H9 (cell line): ENCODE measurements around the gene MEI4. TPM values are rescaled to one million over a fixed set of nuclear protein-coding genes. Genes with fewer than 3 reads are reported as not detected.

Experiments used
- DNase-seq: peaks from one replicate; pipeline ENCODE4 v3.0.0-alpha.2; 2017
- H2AFZ ChIP-seq: one replicate; pipeline ENCODE4 v1.6.1; 2013; ENCODE audit warnings: mild to moderate bottlenecking, low read length, control low read depth, moderate library complexity
- H2AK5ac ChIP-seq: 2 replicates; pipeline ENCODE4 v1.6.1; 2013; ENCODE audit warnings: low read length, control low read depth, mixed read lengths; ENCODE audit not compliant: insufficient read length
- H2BK120ac ChIP-seq: one replicate; pipeline ENCODE4 v1.6.1; 2013; ENCODE audit warnings: low read depth, mild to moderate bottlenecking, low read length, control low read depth, inconsistent platforms; ENCODE audit not compliant: poor library complexity, severe bottlenecking
- H2BK12ac ChIP-seq: 2 replicates; pipeline ENCODE4 v1.6.1; 2013; ENCODE audit warnings: low read length, control low read depth, mixed read lengths, low read depth; ENCODE audit not compliant: insufficient read length
- H2BK15ac ChIP-seq: 2 replicates; pipeline ENCODE4 v1.6.1; 2013; ENCODE audit warnings: low read depth, low read length, control low read depth
- H2BK20ac ChIP-seq: one replicate; pipeline ENCODE4 v1.6.1; 2013; ENCODE audit warnings: low read depth, mild to moderate bottlenecking, low read length, control low read depth, inconsistent platforms; ENCODE audit not compliant: poor library complexity, severe bottlenecking
- H2BK5ac ChIP-seq: 2 replicates; pipeline ENCODE4 v1.6.1; 2013; ENCODE audit warnings: low read length, control low read depth, mixed read lengths; ENCODE audit not compliant: insufficient read length
- H3K14ac ChIP-seq: 2 replicates; pipeline ENCODE4 v1.6.1; 2013; ENCODE audit warnings: low read length, control low read depth; ENCODE audit not compliant: insufficient read depth
- H3K18ac ChIP-seq: 2 replicates; pipeline ENCODE4 v1.6.1; 2013; ENCODE audit warnings: low read depth, mild to moderate bottlenecking, mixed read lengths, low read length, control low read depth; ENCODE audit not compliant: insufficient read length
- H3K23ac ChIP-seq: 2 replicates; pipeline ENCODE4 v1.6.1; 2013; ENCODE audit warnings: low read length, control low read depth, mixed read lengths, low read depth; ENCODE audit not compliant: insufficient read length
- H3K23me2 ChIP-seq: 2 replicates; pipeline ENCODE4 v1.6.1; 2013; ENCODE audit warnings: low read depth, mild to moderate bottlenecking, mixed read lengths, low read length, control low read depth; ENCODE audit not compliant: insufficient read length, poor library complexity, severe bottlenecking
- H3K27ac ChIP-seq: 2 replicates; pipeline ENCODE4 v1.5.1; 2013; ENCODE audit warnings: low read length, control low read depth, mixed read lengths, low read depth; ENCODE audit not compliant: insufficient read length
- H3K27me3 ChIP-seq: 2 replicates; pipeline ENCODE4 v1.6.1; 2013; ENCODE audit warnings: low read length, control low read depth, inconsistent platforms; ENCODE audit not compliant: insufficient read depth
- H3K4ac ChIP-seq: 2 replicates; pipeline ENCODE4 v1.6.1; 2013; ENCODE audit warnings: low read depth, mild to moderate bottlenecking, control low read depth, inconsistent platforms, low read length, moderate library complexity
- H3K4me1 ChIP-seq: 2 replicates; pipeline ENCODE4 v1.6.1; 2013; ENCODE audit warnings: low read length, control low read depth, inconsistent platforms; ENCODE audit not compliant: insufficient read depth
- H3K4me2 ChIP-seq: 2 replicates; pipeline ENCODE4 v1.6.1; 2013; ENCODE audit warnings: low read length, control low read depth, mixed read lengths; ENCODE audit not compliant: insufficient read length, insufficient read depth
- H3K56ac ChIP-seq: 2 replicates; pipeline ENCODE4 v1.6.1; 2013; ENCODE audit warnings: low read depth, mild to moderate bottlenecking, mixed read lengths, low read length, control low read depth; ENCODE audit not compliant: insufficient read length
- H3K79me1 ChIP-seq: 2 replicates; pipeline ENCODE4 v1.6.1; 2013; ENCODE audit warnings: low read depth, mild to moderate bottlenecking, moderate library complexity, low read length, control low read depth, inconsistent platforms; ENCODE audit not compliant: insufficient read depth, poor library complexity, severe bottlenecking
- H3K79me2 ChIP-seq: 2 replicates; pipeline ENCODE4 v1.6.1; 2013; ENCODE audit warnings: low read length, control low read depth, inconsistent platforms; ENCODE audit not compliant: insufficient read depth
- H3K9ac ChIP-seq: 2 replicates; pipeline ENCODE4 v1.6.1; 2013; ENCODE audit warnings: low read length, control low read depth, mixed read lengths; ENCODE audit not compliant: insufficient read length; ENCODE audit errors: extremely low read depth
- H3K9me3 ChIP-seq: one replicate; pipeline ENCODE4 v1.6.1; 2013; ENCODE audit warnings: low read depth, low read length, inconsistent platforms; ENCODE audit not compliant: control insufficient read depth
- H3T11ph ChIP-seq: one replicate; pipeline ENCODE4 v1.6.1; 2013; ENCODE audit warnings: mild to moderate bottlenecking, low read length, control low read depth, inconsistent platforms
- H4K20me1 ChIP-seq: one replicate; pipeline ENCODE4 v1.6.1; 2013; ENCODE audit not compliant: control insufficient read depth, insufficient read length, insufficient read depth
- H4K5ac ChIP-seq: 2 replicates; pipeline ENCODE4 v1.6.1; 2013; ENCODE audit warnings: low read depth, mild to moderate bottlenecking, mixed read lengths, low read length, control low read depth; ENCODE audit not compliant: insufficient read length
- H4K8ac ChIP-seq: replicated peaks from 2 replicates; pipeline ENCODE4 v1.6.1; 2013; ENCODE audit warnings: low read length, control low read depth, mixed read lengths, low read depth; ENCODE audit not compliant: insufficient read length
- H4K91ac ChIP-seq: 2 replicates; pipeline ENCODE4 v1.6.1; 2013; ENCODE audit warnings: low read depth, mild to moderate bottlenecking, moderate library complexity, mixed read lengths, low read length, control low read depth; ENCODE audit not compliant: insufficient read length
- H3K27ac Mint-ChIP-seq, 3 experiments: 2 replicates in 2 of 3; 3 replicates in 1 of 3; pipeline ENCODE4 v1.8.0; 2020 to 2021; ENCODE audit warnings: mixed read lengths in 3 of 3, mild to moderate bottlenecking in 1 of 3, moderate library complexity in 1 of 3
- H3K27me3 Mint-ChIP-seq: 2 replicates; pipeline ENCODE4 v1.8.0; 2021; ENCODE audit warnings: low read depth, mild to moderate bottlenecking, moderate library complexity, mixed read lengths
- H3K36me3 Mint-ChIP-seq, 3 experiments: 2 replicates in 2 of 3; 3 replicates in 1 of 3; pipeline ENCODE4 v1.8.0; 2020 to 2021; ENCODE audit warnings: low read depth in 3 of 3, mixed read lengths in 3 of 3; ENCODE audit not compliant: insufficient read depth in 1 of 3
- H3K4me1 Mint-ChIP-seq, 2 experiments: 2 replicates each; pipeline ENCODE4 v1.8.0; 2020; ENCODE audit warnings: mixed read lengths in 2 of 2
- H3K4me3 Mint-ChIP-seq, 2 experiments: 2 replicates in 1 of 2; 3 replicates in 1 of 2; pipeline ENCODE4 v1.8.0; 2020 to 2021; ENCODE audit warnings: mild to moderate bottlenecking in 2 of 2, mixed read lengths in 2 of 2, moderate library complexity in 1 of 2
- H3K9me3 Mint-ChIP-seq, 2 experiments: 2 replicates in 1 of 2; 3 replicates in 1 of 2; pipeline ENCODE4 v1.8.0; 2020; ENCODE audit warnings: mild to moderate bottlenecking in 2 of 2, mixed read lengths in 2 of 2, moderate library complexity in 1 of 2
- CTCF ChIP-seq: fragments of 200-600 bp; sonication (generic); conservative IDR thresholded peaks from 3 replicates; pipeline ENCODE4 v1.8.0; 2021; ENCODE audit warnings: antibody characterized with exemption, mild to moderate bottlenecking
- WGBS: extraction: QIAGEN DNeasy Blood & Tissue Kit; methylation state at CpG from one replicate; pipeline ENCODE4 v1.1.7; 2013; ENCODE audit warnings: missing lambda C conversion rate, low lambda C conversion rate, mixed read lengths; ENCODE audit not compliant: insufficient read length; ENCODE audit errors: extremely low coverage; 5-methylcytosine and 5-hydroxymethylcytosine counted together
- total RNA-seq: library from RNA; stranded (reverse); gene quantifications from 2 replicates; pipeline ENCODE4 v1.2.1, GENCODE V29; 2021

MEI4 gene
- total RNA-seq, 1 experiment from 2014 or later, result 0.55 TPM

GRCh38 chr6:77678048-77678447 is 25.2 kb downstream of the MEI4 start:
- no peak overlapping the region for H3K4me2 ChIP-seq
- no peak overlapping the region for H3K27ac Mint-ChIP-seq
- no peaks in the 10 kb centered on the region for H3K27me3 Mint-ChIP-seq
- H4K91ac ChIP-seq, result no peak overlapping the region
- H2BK12ac ChIP-seq, result no peak overlapping the region
- no peak overlapping the region for H3K14ac ChIP-seq
- no peak overlapping the region for H3K56ac ChIP-seq
- H3K4me1 ChIP-seq, result no peaks in the 10 kb centered on the region
- H3K18ac ChIP-seq, result no peak overlapping the region
- no peak for TF ChIP-seq CTCF
- no peak overlapping the region for H3T11ph ChIP-seq
- no peaks in the 10 kb centered on the region for H3K23me2 ChIP-seq
- no CpG with 5 or more reads among the region's 4 CpGs for WGBS
- no peaks in the 10 kb centered on the region; a peak in 1 of 7 replicates for H3K36me3 Mint-ChIP-seq
- no peak overlapping the region for H3K27ac ChIP-seq
- H2AFZ ChIP-seq, result no peak overlapping the region
- no peak overlapping the region for H4K5ac ChIP-seq
- H2BK5ac ChIP-seq, result no peak overlapping the region
- H3K23ac ChIP-seq, result no peak overlapping the region
- DNase-seq, result no peak
- no peak overlapping the region for H4K8ac ChIP-seq
- no peaks in the 10 kb centered on the region; a peak in 1 of 5 replicates for H3K9me3 Mint-ChIP-seq
- no peak overlapping the region for H3K4ac ChIP-seq
- no peaks in the 10 kb centered on the region for H3K79me1 ChIP-seq
- H2AK5ac ChIP-seq, result no peak overlapping the region
- H3K4me3 Mint-ChIP-seq, result no peak overlapping the region
- H3K9me3 ChIP-seq, result no peaks in the 10 kb centered on the region
- H4K20me1 ChIP-seq, result no peaks in the 10 kb centered on the region
- H3K79me2 ChIP-seq, result no peaks in the 10 kb centered on the region
- no peak overlapping the region for H2BK20ac ChIP-seq
- H3K4me1 Mint-ChIP-seq, result no peaks in the 10 kb centered on the region; a peak in 1 of 4 replicates
- H3K9ac ChIP-seq, result no peak overlapping the region
- H3K27me3 ChIP-seq, result no peaks in the 10 kb centered on the region
- H2BK15ac ChIP-seq, result no peak overlapping the region
- H2BK120ac ChIP-seq, result no peak overlapping the region
